LNCAP (cell line): ENCODE results near the gene NF1.

Experiments used
- TF ChIP-seq, protein P1 (sequence below): fragments of 450-650 bp; IDR thresholded peaks from 2 replicates; pipeline ENCODE4 v1.5.1; 2017; ENCODE audit warnings: mild to moderate bottlenecking

The NF1 gene

DNA sequence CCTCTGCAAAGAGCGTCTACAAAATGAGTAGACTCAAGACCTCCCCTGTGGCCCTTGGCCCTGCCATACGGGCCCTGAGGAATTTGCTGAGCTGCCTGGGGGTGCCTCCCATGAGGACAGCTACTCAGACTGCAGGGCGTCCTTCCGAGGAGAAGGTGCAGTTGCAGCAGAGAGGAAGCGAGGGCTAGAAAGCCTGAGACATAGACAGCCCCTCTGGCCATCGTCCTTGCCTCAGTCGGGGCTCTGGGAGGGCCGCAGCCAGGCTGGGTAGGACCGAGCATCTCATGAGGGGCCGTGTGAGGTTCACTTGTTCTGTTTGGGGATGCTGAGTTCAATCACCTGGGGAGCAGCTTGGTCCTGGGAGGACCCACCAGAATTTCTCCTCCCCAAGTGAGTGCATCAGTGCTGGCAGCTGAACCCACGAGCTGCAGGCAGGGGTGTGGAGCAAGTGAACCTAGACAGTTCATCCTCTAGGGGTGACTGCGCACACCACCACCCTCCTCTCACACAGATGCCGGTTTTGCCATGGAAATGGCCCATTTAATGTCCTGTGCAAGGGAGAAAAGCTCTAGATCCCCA, 317.0 kb downstream of the NF1 start:
- TF ChIP-seq, protein P1, sequence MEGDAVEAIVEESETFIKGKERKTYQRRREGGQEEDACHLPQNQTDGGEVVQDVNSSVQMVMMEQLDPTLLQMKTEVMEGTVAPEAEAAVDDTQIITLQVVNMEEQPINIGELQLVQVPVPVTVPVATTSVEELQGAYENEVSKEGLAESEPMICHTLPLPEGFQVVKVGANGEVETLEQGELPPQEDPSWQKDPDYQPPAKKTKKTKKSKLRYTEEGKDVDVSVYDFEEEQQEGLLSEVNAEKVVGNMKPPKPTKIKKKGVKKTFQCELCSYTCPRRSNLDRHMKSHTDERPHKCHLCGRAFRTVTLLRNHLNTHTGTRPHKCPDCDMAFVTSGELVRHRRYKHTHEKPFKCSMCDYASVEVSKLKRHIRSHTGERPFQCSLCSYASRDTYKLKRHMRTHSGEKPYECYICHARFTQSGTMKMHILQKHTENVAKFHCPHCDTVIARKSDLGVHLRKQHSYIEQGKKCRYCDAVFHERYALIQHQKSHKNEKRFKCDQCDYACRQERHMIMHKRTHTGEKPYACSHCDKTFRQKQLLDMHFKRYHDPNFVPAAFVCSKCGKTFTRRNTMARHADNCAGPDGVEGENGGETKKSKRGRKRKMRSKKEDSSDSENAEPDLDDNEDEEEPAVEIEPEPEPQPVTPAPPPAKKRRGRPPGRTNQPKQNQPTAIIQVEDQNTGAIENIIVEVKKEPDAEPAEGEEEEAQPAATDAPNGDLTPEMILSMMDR, result no peak

DNA sequence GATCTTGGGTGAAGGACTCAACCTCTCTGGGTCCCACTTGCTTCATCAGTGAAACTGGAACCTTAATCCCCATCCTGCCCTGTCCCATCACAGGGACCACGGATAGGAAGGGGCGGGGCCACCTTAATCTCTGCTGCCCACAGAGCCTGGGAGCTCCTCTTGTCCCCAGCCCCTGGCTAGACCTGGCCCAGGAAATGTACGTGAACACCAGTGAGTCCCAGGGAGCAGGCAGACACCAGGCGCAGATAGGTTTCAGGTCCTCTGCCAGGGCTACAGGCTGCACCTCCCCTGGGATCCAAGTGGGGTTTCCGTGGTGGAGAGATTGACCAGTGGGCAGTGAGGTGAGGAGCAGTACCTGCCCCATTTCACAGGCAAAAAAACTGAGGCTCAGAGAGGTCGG, 317.7 kb downstream of the NF1 start:
- TF ChIP-seq, protein P1, result no peak

DNA sequence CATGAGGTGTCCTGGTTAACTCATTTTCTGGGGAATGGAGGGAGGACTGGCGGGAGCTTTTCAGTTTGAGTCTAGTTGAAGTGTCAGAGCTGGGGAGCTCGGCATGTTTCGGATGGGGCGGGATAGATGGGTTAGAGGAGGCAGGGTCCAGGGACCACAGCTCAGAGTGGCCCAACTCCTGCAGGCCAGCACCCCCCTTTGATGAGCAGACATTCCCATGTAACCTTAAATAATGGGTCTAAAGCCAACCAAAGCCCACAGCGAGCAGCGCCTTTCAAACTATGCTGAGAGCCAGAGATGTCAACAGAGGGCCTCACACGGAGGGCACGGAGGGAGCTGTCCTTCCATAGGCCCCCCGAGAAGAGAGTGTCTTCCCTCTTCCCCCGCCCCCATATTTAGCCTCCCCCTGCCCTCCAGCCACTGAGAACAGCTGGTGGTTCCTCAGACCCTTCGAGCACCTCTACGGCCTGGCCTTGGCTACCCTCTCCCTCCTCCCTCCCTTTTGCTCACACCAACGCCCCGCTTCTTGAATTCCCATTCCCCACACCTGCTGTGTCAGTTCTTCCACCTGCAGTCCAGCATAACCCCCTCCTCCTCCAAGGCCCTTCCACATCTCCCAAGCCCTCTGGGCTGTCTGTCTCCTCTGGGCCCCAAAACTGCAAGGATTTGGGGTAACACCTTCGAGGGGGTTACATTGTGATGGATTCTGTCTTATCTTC, 318.5 kb downstream of the NF1 start:
- TF ChIP-seq, protein P1, result no peak

DNA sequence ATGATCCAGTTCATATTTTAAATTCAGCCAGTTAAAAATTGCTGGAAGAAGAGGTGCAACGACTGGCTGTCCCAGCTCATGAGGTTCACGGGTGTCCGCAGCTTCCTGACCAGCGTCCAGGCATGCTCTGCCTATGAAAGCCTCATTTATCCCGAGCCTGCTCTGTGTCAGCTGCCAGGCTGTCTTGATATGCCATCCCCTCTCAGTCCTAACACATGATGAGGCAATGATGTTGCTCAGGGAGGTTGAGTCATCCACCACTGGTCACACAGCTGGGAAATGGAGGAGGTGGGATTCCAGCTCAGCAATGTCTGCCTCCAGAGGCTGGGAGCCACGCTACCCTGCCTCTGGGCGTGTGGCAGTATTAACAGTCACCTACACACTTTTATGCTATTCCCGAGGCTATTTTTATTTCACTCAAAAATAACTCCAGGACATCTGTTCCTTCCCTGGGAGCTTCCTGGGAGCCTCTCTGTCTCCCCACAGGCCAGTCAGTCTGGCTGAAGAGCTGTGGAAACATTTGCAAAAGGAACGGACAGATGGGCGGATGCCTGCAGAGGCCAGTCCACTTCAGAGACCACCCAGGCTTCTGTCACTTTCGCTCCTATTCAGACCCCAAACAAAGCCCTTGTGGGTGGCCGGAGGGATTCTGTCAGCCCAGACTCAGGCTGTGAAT, 319.2 kb downstream of the NF1 start:
- TF ChIP-seq, protein P1, result no peak

DNA sequence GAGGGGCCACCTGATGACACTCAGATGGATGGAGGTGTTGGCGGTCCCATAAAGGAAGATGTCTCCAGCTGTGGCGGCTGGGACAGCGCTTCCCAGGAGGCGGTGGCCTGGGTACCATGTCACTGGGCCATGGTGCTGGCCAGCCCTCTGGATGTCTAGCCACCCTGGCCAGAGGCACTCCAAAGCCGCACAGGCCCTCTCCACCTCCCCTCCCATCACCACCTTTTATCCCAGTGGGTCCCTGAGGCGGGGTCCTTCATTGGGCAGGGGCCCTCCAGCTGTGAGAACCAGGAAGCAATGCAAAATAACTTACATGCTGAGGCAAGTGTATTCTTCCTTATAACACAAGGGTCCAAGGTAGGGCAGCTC, 319.8 kb downstream of the NF1 start:
- TF ChIP-seq, protein P1, result no peak

DNA sequence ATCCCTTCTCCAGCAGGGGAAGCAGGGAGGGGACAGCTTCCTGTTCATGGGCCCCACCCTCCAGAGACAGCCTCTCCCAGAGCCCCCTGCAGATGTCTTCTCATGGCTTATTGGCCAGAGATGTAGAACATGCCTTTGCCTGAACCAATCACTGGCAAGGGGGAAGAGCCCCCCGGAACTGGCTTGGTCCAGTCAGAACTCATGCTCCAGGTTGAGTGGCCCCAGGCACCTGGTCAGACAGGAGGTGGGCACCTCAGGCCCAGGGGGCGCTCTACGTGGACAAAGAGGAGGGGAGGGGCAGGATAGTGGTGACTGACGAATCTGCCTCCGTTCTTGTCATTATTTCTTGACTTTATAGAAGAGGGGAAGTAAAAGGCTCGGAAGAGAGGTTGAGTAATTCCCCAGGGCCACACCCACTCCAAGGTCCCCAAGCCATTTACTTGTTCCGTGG, 320.3 kb downstream of the NF1 start:
- TF ChIP-seq, protein P1, result no peak; the same call in 1 of the 2 replicates

DNA sequence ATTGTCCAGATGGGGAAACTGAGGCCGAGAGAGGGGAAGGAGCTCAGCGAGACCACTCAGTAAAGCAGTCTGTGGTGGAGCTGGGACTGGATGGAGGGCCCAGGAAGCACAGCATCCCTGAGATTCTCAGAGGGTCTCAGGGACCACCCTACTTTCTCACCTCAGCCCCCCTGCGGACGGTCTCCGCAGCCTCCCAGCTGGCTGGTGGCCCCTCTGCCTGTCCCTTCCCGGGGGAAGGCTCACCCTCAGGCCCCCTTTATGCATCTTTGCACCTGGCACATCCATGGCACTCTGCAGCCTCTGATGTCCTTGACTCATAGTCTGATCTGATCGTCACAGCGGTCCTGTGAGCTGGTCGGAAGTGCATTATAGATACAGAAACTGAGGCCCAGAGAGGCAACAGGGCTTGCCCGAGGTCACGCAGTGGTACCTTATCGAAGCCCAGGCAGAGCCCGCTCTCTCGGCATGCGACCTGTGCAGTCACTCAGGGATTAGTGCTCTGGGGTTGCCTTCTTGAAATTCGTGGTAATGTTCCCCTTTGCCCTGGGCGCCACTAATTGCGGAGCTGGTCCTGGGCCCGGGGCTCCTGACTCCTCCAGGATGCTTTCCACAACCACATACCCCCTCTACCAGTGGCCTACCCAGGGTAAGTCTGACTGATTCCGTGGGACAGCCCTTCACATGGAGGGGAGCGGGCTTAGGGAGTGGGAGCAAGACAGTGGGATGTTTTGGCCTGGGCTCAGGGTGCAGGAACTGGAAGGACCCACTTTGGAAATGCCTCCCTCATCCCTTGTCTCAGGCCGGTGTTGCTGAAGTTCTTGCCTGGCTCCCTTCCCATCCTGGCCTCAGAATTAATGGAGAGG, 321.1 kb downstream of the NF1 start:
- TF ChIP-seq, protein P1, result no peak
